ENCODE data around the gene ZNF77. TPM values are rescaled to one million over a fixed set of nuclear protein-coding genes. Genes with fewer than 3 reads are reported as not detected.
"Not testable (repeated sequence)": the region's sequence is repeated elsewhere in the genome, so short reads cannot be mapped to it uniquely, and the experiment has no call there.

The ZNF77 gene
- total RNA-seq: 1 to 10 TPM; 4.1 to 4.9 TPM

DNA sequence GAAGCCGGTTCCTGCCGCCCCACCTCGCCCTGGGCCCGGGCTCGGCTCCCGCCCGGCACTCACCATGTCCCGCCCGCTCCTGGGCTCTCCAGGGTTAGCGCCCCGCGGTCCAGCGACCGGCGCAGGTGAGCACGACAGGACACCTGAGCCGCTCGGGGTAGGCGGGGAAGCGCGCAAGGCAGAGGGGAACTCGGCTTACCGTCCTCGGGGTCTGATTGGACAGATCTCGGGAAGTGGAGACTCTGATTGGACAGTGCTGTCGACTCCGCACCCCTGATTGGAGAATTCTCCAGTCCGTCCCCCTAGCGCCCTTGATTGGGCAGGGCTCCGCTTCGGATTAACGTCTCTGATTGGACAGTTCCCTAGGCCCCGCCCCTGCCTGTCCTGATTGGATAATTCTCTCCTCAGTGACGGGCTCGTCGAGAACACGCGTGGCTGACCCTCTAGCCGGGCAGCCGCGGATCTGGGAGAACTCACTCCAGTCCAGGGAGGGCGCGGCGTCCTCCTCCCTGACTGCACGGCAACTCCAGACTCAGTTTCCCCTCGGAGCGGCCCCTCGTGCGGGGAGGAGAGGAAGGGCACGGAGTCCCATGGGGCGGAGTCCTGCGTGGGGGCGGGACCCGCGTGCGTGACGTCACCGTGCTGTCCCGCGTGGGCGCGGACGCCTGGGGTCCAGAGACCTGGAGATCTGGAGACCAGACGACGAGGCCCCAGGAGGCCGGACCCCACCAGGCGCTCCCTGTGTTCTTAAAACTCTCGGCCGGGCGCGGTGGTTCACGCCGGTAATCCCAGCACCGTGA is at the start of gene ZNF77:
Gene ZNF77, minus strand, starts transcription at position 197 of the 800 bp plus-strand sequence. Its CDS starts 131 bp downstream, at position 66.
- ATAC-seq (peak; percentile 99), DNase-seq (peak; percentile 99)
- Mint-ChIP-seq H3K4me1 (peaks cover 39% of the 10 kb centered on the region), H3K36me3 (peaks cover 15% of the 10 kb centered on the region), H3K27ac (peak within 1 kb of the TSS; percentile 98), H3K9me3 (ENCODE audit: low read depth) (no peaks in the 10 kb centered on the region), H3K4me3 (peak within 1 kb of the TSS; percentile 94), H3K27me3 (no peaks in the 10 kb centered on the region)
- CTCF ChIA-PET: interaction anchor here (0.6 to 1.5 kb wide), 4 partner anchors 58 to 308 kb away, joined by 3 to 4 read pairs (median 4); no protein-coding TSS in a partner anchor

DNA sequence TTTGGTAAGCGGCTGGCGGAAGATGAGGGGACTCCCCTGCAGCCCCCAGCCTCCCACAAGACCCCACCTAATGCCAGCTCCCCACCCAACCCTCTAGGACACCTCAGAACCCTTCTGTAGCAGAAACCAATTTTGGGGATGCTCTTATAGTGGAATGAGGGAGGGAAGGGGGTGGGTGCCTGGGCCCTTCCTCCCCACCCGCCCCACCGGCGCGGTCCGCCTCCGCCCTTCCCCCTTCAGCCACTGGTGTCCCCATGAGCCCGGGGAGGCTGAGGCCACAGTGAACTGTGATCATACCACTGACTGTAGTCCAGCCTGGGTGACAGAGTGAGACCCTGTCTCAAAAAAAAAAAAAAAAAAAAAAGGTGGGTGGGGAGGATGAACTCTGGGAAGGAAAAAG is 48.8 kb upstream of the ZNF77 start:
- Mint-ChIP-seq H3K27ac (no peak overlapping the region), H3K4me1 (no peaks in the 10 kb centered on the region), H3K4me3 (no peak overlapping the region), H3K27me3 (no peaks in the 10 kb centered on the region), H3K36me3 (no peaks in the 10 kb centered on the region), H3K9me3 (ENCODE audit: low read depth) (no peaks in the 10 kb centered on the region)
- no peak for ATAC-seq
- CTCF ChIA-PET: interaction anchor here (0.7 kb wide), 1 partner anchor 111 kb away, joined by 3 read pairs; no protein-coding TSS in a partner anchor
- no peak for DNase-seq

DNA sequence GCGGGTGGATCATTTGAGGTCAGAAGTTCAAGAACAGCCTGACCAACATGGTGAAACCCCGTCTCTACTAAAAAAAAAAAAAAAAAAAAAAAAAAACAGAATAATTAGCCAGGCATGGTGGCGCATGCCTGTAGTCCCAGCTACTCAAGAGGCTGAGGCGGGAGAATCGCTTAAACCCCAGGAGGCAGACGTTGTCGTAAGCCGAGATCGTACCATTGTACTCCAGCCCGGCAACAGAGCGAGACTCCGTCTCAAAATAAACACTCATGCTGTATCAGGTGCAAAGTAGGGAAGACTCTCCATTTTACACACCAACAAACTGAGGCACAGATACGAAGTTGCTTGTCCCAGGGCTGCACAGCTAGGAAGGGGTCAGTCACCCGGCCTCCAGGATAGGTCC is 48.2 kb upstream of the ZNF77 start:
- no peak overlapping the region for H3K27ac Mint-ChIP-seq
- no peaks in the 10 kb centered on the region for H3K36me3 Mint-ChIP-seq
- H3K9me3 Mint-ChIP-seq (ENCODE audit: low read depth): no peaks in the 10 kb centered on the region
- no peaks in the 10 kb centered on the region for H3K4me1 Mint-ChIP-seq
- no peak overlapping the region for H3K4me3 Mint-ChIP-seq
- DNase-seq (no peak), ATAC-seq (no peak)
- CTCF ChIA-PET: interaction anchor here (0.6 to 0.7 kb wide), 2 partner anchors 28 to 111 kb away, joined by 3 read pairs; no protein-coding TSS in a partner anchor
- no peaks in the 10 kb centered on the region for H3K27me3 Mint-ChIP-seq

DNA sequence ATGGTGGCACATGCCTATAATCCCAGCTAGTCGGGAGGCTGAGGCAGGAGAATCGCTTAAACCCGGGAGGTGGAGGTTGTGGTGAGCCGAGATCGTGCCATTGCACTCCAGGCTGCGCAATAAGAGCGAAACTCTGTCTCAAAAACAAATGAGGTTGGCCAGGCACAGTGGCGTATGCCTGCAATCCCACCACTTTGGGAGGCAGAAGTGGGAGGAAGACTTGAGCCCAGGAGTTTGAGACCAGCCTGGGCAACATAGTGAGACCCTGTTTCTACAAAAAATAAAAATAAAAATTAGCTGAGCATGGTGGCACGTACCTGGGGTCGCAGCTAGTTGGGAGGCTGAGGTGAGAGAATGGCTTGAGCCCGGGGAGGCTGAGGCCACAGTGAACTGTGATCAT is 47.6 kb upstream of the ZNF77 start:
- not testable (repeated sequence) for H3K4me1 Mint-ChIP-seq; H3K9me3 Mint-ChIP-seq (ENCODE audit: low read depth); H3K27ac Mint-ChIP-seq; H3K36me3 Mint-ChIP-seq; H3K4me3 Mint-ChIP-seq; DNase-seq; H3K27me3 Mint-ChIP-seq; ATAC-seq
- CTCF ChIA-PET: interaction anchor here (0.6 kb wide), 1 partner anchor 28 kb away, joined by 3 read pairs; no protein-coding TSS in a partner anchor

DNA sequence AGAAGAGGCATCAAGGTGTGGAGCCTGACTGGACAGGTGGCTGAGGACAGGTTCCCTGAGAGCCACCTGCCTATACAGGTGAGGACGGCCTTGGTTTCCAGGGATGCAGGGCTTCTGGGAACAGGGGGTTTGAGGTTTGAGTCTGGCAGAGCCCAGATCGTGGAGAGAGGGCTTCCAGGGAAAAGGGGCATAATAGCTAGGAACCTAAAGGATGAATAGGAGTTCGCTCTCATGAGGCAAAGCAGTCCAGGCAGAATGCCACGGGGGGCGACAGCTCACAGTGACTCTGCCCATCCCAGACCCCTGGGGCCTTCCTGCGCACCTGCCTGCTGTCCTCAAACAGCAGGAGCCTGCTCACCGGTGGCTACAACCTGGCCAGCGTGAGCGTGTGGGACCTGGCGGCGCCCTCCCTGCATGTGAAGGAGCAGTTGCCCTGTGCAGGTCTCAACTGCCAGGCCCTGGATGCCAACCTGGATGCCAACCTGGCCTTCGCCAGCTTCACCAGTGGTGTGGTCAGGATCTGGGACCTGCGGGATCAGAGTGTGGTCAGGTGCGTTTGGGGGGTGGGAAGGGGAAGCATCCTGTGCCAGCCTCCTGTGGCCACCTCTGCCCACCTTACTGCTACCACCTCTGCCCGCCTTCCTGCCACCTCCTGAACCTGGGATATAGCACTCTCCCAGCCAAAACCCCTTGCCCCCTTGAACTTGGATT is 44.6 kb upstream of the ZNF77 start:
- no peaks in the 10 kb centered on the region for H3K36me3 Mint-ChIP-seq
- CTCF ChIA-PET: no interaction called here
- H3K4me1 Mint-ChIP-seq: no peaks in the 10 kb centered on the region
- no peak overlapping the region for H3K27ac Mint-ChIP-seq
- no peak for ATAC-seq
- H3K4me3 Mint-ChIP-seq: no peak overlapping the region
- no peak for DNase-seq
- H3K27me3 Mint-ChIP-seq: peaks cover 5% of the 10 kb centered on the region
- H3K9me3 Mint-ChIP-seq (ENCODE audit: low read depth): no peaks in the 10 kb centered on the region

DNA sequence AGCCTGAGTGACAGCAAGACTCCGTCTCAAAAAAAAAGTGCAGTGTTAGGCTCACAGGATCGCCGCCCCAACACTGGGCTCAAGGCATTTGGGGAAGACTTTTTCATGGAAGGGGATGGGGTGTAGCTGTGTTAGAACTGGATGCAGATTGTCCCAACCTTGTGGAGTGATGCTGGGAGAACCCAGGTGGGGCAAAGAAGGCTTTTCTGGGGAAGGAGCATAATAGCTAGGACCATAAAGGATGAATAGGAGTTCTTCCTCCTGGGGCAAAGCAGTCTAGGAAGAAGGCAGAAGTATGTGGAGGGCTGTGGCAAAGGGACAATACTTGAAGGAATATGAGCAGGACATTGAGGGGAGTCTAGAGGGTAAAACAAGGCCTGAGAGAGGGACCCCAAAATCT is 43.8 kb upstream of the ZNF77 start:
- peaks cover 8% of the 10 kb centered on the region for H3K27me3 Mint-ChIP-seq
- H3K4me1 Mint-ChIP-seq: no peaks in the 10 kb centered on the region
- H3K36me3 Mint-ChIP-seq: no peaks in the 10 kb centered on the region
- H3K4me3 Mint-ChIP-seq: no peak overlapping the region
- H3K27ac Mint-ChIP-seq: no peak overlapping the region
- DNase-seq: no peak
- CTCF ChIA-PET: no interaction called here
- no peak for ATAC-seq
- H3K9me3 Mint-ChIP-seq (ENCODE audit: low read depth): no peaks in the 10 kb centered on the region

DNA sequence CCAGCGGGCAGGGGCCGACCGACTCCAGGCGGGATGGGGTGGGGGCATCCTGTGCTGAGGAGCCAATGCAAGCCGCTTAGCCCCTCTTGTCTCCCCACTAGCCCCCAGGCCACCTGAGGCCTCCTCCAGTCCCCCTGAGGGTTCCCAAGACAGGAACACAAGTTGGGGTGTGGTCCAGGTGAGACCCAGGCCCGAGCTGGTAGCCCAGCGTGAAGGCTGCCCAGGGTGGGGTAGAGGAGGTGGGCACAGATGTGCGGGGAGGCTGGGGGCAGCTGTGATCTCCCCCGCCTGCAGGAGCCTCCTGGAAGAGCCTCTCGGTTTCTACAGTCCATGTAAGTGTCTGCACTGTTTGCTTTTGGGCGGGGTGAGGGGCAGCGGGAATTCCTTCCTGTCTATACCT is 43.0 kb upstream of the ZNF77 start:
- H3K9me3 Mint-ChIP-seq (ENCODE audit: low read depth): no peaks in the 10 kb centered on the region
- H3K36me3 Mint-ChIP-seq: no peaks in the 10 kb centered on the region
- peaks cover 15% of the 10 kb centered on the region for H3K27me3 Mint-ChIP-seq
- ATAC-seq: no peak
- H3K4me1 Mint-ChIP-seq: no peaks in the 10 kb centered on the region
- H3K27ac Mint-ChIP-seq: no peak overlapping the region
- no peak for DNase-seq
- H3K4me3 Mint-ChIP-seq: no peak overlapping the region
- CTCF ChIA-PET: no interaction called here

DNA sequence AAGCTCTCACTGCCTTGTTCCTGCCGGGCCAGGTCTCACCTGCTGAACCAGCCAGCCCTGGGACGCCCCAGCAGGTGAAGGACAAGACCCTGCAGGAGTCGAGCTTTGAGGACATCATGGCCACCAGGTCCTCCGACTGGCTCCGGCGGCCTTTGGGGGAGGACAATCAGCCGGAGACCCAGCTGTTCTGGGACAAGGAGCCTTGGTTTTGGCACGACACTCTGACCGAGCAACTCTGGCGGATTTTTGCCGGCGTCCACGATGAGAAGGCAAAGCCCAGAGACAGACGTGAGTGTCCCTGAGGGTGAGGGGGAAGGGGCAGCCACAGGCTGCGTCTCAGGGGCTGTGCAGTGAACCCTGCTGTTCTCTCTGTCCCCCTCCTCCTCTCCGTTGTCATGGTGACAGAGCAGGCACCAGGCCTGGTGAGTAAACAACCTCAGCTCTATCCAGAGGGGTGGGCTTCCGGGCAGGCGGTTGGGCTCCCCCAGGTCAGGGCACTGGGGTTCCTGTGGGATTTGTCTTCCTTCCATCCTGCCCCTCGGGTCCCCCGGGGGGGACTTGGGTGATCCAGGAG is 42.3 kb upstream of the ZNF77 start:
- Mint-ChIP-seq H3K4me3 (no peak overlapping the region), H3K27ac (no peak overlapping the region), H3K9me3 (ENCODE audit: low read depth) (no peaks in the 10 kb centered on the region), H3K27me3 (peaks cover 15% of the 10 kb centered on the region), H3K36me3 (no peaks in the 10 kb centered on the region), H3K4me1 (no peaks in the 10 kb centered on the region)
- ATAC-seq (no peak), DNase-seq (no peak)
- CTCF ChIA-PET: no interaction called here

DNA sequence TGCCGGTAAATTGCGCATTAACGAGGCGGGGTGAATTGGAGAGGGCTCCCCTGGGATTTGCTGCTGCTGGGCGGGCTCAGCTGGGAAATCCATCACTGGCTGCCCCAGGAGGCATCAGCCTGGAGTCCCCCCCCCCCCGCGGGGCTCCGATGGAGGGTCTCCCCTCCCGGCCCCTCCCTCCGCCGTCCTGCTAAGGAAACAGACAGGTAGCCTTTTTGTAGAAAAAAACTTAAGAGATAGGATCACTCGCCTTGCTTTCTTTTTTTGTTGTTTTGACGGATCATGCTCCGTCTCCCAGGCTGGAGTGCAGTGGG is 39.4 kb upstream of the ZNF77 start:
- Mint-ChIP-seq H3K27ac (no peak overlapping the region), H3K9me3 (ENCODE audit: low read depth) (no peaks in the 10 kb centered on the region), H3K4me3 (no peak overlapping the region), H3K4me1 (no peaks in the 10 kb centered on the region), H3K36me3 (no peaks in the 10 kb centered on the region), H3K27me3 (peaks cover 19% of the 10 kb centered on the region)
- CTCF ChIA-PET: no interaction called here
- DNase-seq: no peak
- no peak for ATAC-seq

DNA sequence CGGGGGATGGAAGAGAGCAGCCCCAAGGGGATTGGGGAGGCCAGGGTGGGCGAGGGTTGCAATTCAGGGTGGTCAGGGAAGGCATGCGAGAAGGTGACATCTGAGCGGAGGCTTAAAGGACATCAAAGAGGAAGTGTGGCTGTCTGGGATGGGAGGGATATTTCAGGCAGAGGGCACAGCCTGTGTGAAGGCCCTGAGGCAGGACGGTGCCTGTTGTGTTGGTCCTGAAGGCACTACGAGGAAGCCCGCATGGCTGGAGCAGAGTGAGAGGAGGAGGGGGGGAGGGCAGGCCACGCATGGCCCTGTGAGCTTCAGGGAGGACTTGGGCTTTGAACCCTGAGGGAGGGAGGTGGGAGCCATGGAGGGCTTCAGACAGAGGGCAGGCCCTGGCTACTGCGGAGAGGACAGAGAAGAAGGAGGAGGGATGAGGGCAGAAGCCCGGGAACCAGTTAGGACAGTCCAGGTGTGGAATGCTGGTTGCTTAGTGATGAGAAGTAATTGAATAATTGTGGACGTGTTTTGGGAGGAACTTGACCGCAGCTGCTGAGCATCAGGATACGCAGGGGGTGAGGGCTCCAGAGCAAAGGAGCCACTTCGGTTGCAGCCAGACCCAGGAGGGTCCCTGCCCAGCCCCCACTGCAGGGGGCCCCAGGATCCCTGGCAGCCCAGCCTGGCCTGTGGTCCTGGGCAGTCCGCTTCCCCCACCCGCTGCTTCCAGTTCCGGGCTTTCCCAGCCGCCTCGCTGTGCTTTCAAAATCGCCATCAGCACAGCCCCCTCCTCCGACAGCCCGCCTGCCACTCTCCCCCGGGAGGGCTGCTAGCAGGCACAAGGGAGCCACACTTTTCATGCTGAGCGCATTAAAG is 38.8 kb upstream of the ZNF77 start:
- Mint-ChIP-seq H3K4me3 (no peak overlapping the region), H3K4me1 (no peaks in the 10 kb centered on the region), H3K36me3 (no peaks in the 10 kb centered on the region), H3K27me3 (peaks cover 19% of the 10 kb centered on the region), H3K9me3 (ENCODE audit: low read depth) (no peaks in the 10 kb centered on the region), H3K27ac (no peak overlapping the region)
- CTCF ChIA-PET: interaction anchor here (0.5 kb wide), 1 partner anchor 13 kb away, joined by 3 read pairs; no protein-coding TSS in a partner anchor
- no peak for ATAC-seq
- no peak for DNase-seq

DNA sequence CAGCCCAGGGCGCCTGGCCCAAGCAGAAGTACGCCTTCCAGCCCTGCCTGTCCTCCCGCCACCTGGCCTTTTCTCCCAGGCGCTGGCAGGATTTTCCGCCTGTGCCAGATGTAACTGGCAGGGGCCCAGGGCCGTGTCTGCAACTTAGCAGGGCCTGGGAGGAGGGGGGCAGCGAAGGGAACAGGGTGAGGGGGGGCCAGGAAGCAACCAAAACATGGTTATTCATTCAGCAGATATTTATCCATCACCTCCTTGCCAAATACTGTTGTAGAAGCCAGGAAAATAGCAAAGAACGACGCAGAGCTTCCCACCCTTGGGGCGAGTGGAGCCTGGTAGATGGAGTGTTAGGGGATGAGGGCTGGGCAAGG is 38.2 kb upstream of the ZNF77 start:
- Mint-ChIP-seq H3K36me3 (no peaks in the 10 kb centered on the region), H3K9me3 (ENCODE audit: low read depth) (no peaks in the 10 kb centered on the region), H3K4me3 (no peak overlapping the region), H3K4me1 (peaks cover under 1% of the 10 kb centered on the region), H3K27me3 (peaks cover 19% of the 10 kb centered on the region), H3K27ac (no peak overlapping the region)
- DNase-seq (no peak), ATAC-seq (no peak)
- CTCF ChIA-PET: interaction anchor here (0.5 kb wide), 1 partner anchor 12 kb away, joined by 3 read pairs; no protein-coding TSS in a partner anchor

DNA sequence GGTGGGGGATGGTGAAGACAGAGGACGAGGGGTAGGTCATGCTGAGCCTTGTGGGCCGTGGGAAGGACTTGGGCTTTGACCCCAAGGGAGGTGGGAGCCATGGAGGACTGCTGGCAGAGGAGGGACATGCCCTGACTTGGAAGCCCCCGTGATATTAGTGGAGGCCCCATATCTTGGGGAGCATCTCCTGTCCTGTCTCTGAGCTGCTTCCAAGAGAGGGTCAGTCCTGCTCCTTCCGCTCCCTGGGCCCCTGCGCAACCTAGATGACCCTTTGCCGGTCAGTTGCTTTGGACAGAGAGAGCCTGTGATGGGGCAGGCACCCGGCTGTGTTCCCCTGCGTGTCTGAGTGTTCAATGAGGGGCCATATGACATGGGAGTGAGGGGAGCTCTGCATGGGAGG is 37.8 kb upstream of the ZNF77 start:
- CTCF ChIA-PET: interaction anchor here (0.7 kb wide), 1 partner anchor 1077 kb away, joined by 3 read pairs; no protein-coding TSS in a partner anchor
- Mint-ChIP-seq H3K9me3 (ENCODE audit: low read depth) (no peaks in the 10 kb centered on the region), H3K4me1 (peaks cover 5% of the 10 kb centered on the region), H3K27ac (no peak overlapping the region), H3K36me3 (no peaks in the 10 kb centered on the region), H3K4me3 (no peak overlapping the region), H3K27me3 (peaks cover 19% of the 10 kb centered on the region)
- ATAC-seq (no peak), DNase-seq (no peak)

DNA sequence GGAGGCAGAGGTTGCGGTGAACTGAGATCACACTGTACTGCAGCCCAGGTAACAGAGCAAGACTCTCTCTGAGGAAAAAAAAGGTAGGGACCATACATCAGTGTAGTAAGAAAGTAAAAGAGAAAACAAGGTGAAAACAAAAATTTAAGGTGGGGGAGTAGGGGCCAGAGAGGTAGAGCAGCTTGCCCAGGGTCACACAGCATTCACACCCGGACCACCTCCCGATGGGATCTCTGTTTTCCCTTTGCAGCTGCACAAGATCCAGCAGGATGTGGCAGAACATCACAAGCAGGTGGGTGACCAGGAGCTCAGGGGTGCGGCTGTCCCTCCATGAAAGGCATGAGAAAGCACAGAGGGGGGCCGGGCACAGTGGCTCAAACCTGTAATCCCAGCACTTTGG is 37.1 kb upstream of the ZNF77 start:
- CTCF ChIA-PET: interaction anchor here (0.7 to 1.6 kb wide), 2 partner anchors 19 to 1078 kb away, joined by 3 to 5 read pairs; no protein-coding TSS in a partner anchor
- peaks cover 19% of the 10 kb centered on the region for H3K27me3 Mint-ChIP-seq
- H3K4me3 Mint-ChIP-seq: no peak overlapping the region
- ATAC-seq (no peak), DNase-seq (no peak)
- H3K27ac Mint-ChIP-seq: no peak overlapping the region
- no peaks in the 10 kb centered on the region for H3K36me3 Mint-ChIP-seq
- peaks cover 9% of the 10 kb centered on the region for H3K4me1 Mint-ChIP-seq
- no peaks in the 10 kb centered on the region for H3K9me3 Mint-ChIP-seq (ENCODE audit: low read depth)

All from activated CD8-positive, alpha-beta memory T cell treated with anti-CD3 and anti-CD28 coated beads, Interleukin-2, amount 10 ng/mL, durations not matched to agents 7 days and 5 days (primary cell).